Breast epithelium (tissue), 4 donors: ENCODE data around the gene CHSY3. TPM values are rescaled to one million over a fixed set of nuclear protein-coding genes. Genes with fewer than 3 reads are reported as not detected.

Source experiments
- DNase-seq, 2 donors: peaks; one replicate each; pipeline ENCODE4 v3.0.0-alpha.2; 2019; ENCODE audit warnings: low spot score in 2 of 2
- H3K27ac ChIP-seq, 2 donors: fragments of 200-600 bp; sonication (generic) in 1 of 2; one replicate each; pipeline ENCODE4 v1.5.1; 2016 to 2019; ENCODE audit warnings: mild to moderate bottlenecking in 1 of 2
- H3K27me3 ChIP-seq, 2 donors: fragments of 200-600 bp; sonication (generic) in 1 of 2; one replicate each; pipeline versions ENCODE4 v1.5.1 to v1.6.0; 2017 to 2019; ENCODE audit warnings: control low read depth in 1 of 2, mild to moderate bottlenecking in 1 of 2
- H3K36me3 ChIP-seq: fragments of 200-600 bp; one replicate; pipeline ENCODE4 v1.5.1; 2019
- H3K4me1 ChIP-seq, 2 donors: fragments of 200-600 bp; sonication (generic); one replicate each; pipeline ENCODE4 v1.5.1; 2016 to 2019; ENCODE audit warnings: control low read depth in 1 of 2
- H3K4me3 ChIP-seq, 3 donors: fragments of 200-600 bp; sonication (generic); 1 replicate in 2 of 3; 2 replicates in 1 of 3; pipeline ENCODE4 v1.5.1; 2016 to 2019; ENCODE audit warnings: mild to moderate bottlenecking in 3 of 3, moderate library complexity in 2 of 3
- H3K9me3 ChIP-seq, 2 donors: fragments of 200-600 bp; sonication (generic) in 1 of 2; one replicate each; pipeline ENCODE4 v1.5.1; 2016 to 2019; ENCODE audit warnings: control low read depth in 1 of 2
- CTCF ChIP-seq, 3 donors: fragments of 450-650 bp; IDR thresholded peaks; one replicate each; pipeline ENCODE4 v1.5.1; 2016 to 2017; ENCODE audit warnings: antibody characterized with exemption in 3 of 3, mild to moderate bottlenecking in 3 of 3, moderate library complexity in 3 of 3
- POLR2A ChIP-seq: fragments of 450-650 bp; IDR thresholded peaks from one replicate; pipeline ENCODE4 v1.6.1; 2016; ENCODE audit warnings: antibody characterized with exemption, mild to moderate bottlenecking, moderate library complexity
- POLR2AphosphoS5 ChIP-seq, 3 donors: sonication (generic); formaldehyde crosslinking; IDR thresholded peaks; one replicate each; pipeline ENCODE4 v1.6.1; 2017; ENCODE audit warnings: antibody characterized with exemption in 3 of 3
- intact Hi-C: fragments of 100-400 bp; cut with DNase I; formaldehyde crosslinking; loops from one replicate; pipeline ENCODE4 v1.15.1; 2023; ENCODE audit warnings: low total_unique reads
- total RNA-seq, 3 donors: library from RNA; depleted of rRNA; stranded (reverse); fragments of >200 nt; gene quantifications; one replicate each; pipeline ENCODE4 v1.1.0, GENCODE V29; 2016

CHSY3 gene
- total RNA-seq, 3 donors from 2014 or later: 2.5 to 4.9 (median 3.7) TPM

- TF ChIP-seq CTCF (IDR thresholded peaks at IDR 0.05): no peak
- no peak for TF ChIP-seq POLR2A
- no peak for TF ChIP-seq POLR2AphosphoS5 (IDR thresholded peaks at IDR 0.05)
- Histone ChIP-seq H3K27me3 (no peaks in the 10 kb centered on the region), H3K36me3 (no peaks in the 10 kb centered on the region), H3K4me3 (no peak overlapping the region), H3K27ac (no peak overlapping the region), H3K9me3 (no peaks in the 10 kb centered on the region), H3K4me1 (no peaks in the 10 kb centered on the region)
- intact Hi-C loops: no loop called here
- no peak for DNase-seq
Observed at GRCh38 chr5:129921204-129921603, 16.9 kb downstream of the CHSY3 start.

GRCh38 chr5:129930221-129930620, 26.0 kb downstream of the CHSY3 start:
- H3K27me3 ChIP-seq: no peaks in the 10 kb centered on the region
- no peaks in the 10 kb centered on the region for H3K36me3 ChIP-seq
- no peaks in the 10 kb centered on the region for H3K9me3 ChIP-seq
- H3K27ac ChIP-seq: no peak overlapping the region
- H3K4me1 ChIP-seq: no peaks in the 10 kb centered on the region
- intact Hi-C loops: no loop called here
- DNase-seq: no peak
- H3K4me3 ChIP-seq: no peak overlapping the region
- TF ChIP-seq CTCF (IDR thresholded peaks at IDR 0.05): no peak
- no peak for TF ChIP-seq POLR2AphosphoS5 (IDR thresholded peaks at IDR 0.05)
- no peak for TF ChIP-seq POLR2A

GRCh38 chr5:129935626-129936025, 31.4 kb downstream of the CHSY3 start:
- no peak for DNase-seq
- Histone ChIP-seq H3K4me3 (no peak overlapping the region), H3K27me3 (no peaks in the 10 kb centered on the region), H3K27ac (no peak overlapping the region), H3K9me3 (peaks cover 16 to 17% of the 10 kb centered on the region in 2 donors), H3K4me1 (no peaks in the 10 kb centered on the region), H3K36me3 (no peaks in the 10 kb centered on the region)
- intact Hi-C loops: no loop called here
- TF ChIP-seq POLR2A (no peak), CTCF (IDR thresholded peaks at IDR 0.05) (no peak), POLR2AphosphoS5 (IDR thresholded peaks at IDR 0.05) (no peak)

- Histone ChIP-seq H3K4me1 (no peaks in the 10 kb centered on the region), H3K36me3 (no peaks in the 10 kb centered on the region), H3K27ac (no peak overlapping the region), H3K4me3 (no peak overlapping the region), H3K27me3 (no peaks in the 10 kb centered on the region), H3K9me3 (peaks cover 16 to 17% of the 10 kb centered on the region in 2 donors)
- DNase-seq: no peak
- intact Hi-C loops: no loop called here
- TF ChIP-seq POLR2A: no peak
- TF ChIP-seq POLR2AphosphoS5 (IDR thresholded peaks at IDR 0.05): no peak
- TF ChIP-seq CTCF (IDR thresholded peaks at IDR 0.05): no peak
Observed at GRCh38 chr5:129938077-129938476, 33.8 kb downstream of the CHSY3 start.

- intact Hi-C loops: no loop called here
- Histone ChIP-seq H3K36me3 (no peaks in the 10 kb centered on the region), H3K9me3 (peaks cover 2% of the 10 kb centered on the region in 2 donors), H3K4me3 (no peak overlapping the region), H3K27me3 (no peaks in the 10 kb centered on the region), H3K27ac (no peak overlapping the region), H3K4me1 (no peaks in the 10 kb centered on the region)
- no peak for TF ChIP-seq POLR2A
- TF ChIP-seq POLR2AphosphoS5 (IDR thresholded peaks at IDR 0.05): no peak
- TF ChIP-seq CTCF (IDR thresholded peaks at IDR 0.05): no peak
- no peak for DNase-seq
Observed at GRCh38 chr5:129943936-129944335, 39.7 kb downstream of the CHSY3 start.
